Mesenchymal stem cell (in vitro differentiated cells and primary cell): ENCODE measurements around the gene MARCO.
"Not testable (repeated sequence)": the region's sequence is repeated elsewhere in the genome, so short reads cannot be mapped to it uniquely, and the experiment has no call there.

Experiments used
- DNase-seq: peaks from one replicate; pipeline ENCODE4 v3.0.0-alpha.2; 2013
- H2AFZ ChIP-seq: one replicate; pipeline ENCODE4 v1.6.1; 2013; ENCODE audit warnings: low read depth, mild to moderate bottlenecking, control low read depth, inconsistent platforms, low read length, moderate library complexity
- H2AK5ac ChIP-seq: 2 replicates; pipeline ENCODE4 v1.6.1; 2013; ENCODE audit warnings: low read length, moderate library complexity, mild to moderate bottlenecking, inconsistent platforms; ENCODE audit not compliant: severe bottlenecking
- H2BK120ac ChIP-seq: one replicate; pipeline ENCODE4 v1.6.1; 2013; ENCODE audit warnings: low read depth, mild to moderate bottlenecking, inconsistent platforms, low read length, moderate library complexity
- H2BK12ac ChIP-seq, 2 experiments: one replicate each; pipeline ENCODE4 v1.6.1; 2013; ENCODE audit warnings: inconsistent platforms in 2 of 2, low read length in 2 of 2, mild to moderate bottlenecking in 2 of 2, moderate library complexity in 2 of 2, control low read depth in 1 of 2
- H2BK15ac ChIP-seq: one replicate; pipeline ENCODE4 v1.6.1; 2013; ENCODE audit warnings: mild to moderate bottlenecking, low read depth, inconsistent platforms; ENCODE audit not compliant: poor library complexity, severe bottlenecking
- H2BK5ac ChIP-seq: 2 replicates; pipeline ENCODE4 v1.6.1; 2013; ENCODE audit warnings: low read depth, mild to moderate bottlenecking, low read length, control low read depth, inconsistent platforms; ENCODE audit not compliant: poor library complexity, severe bottlenecking
- H3K14ac ChIP-seq, 2 experiments: one replicate each; pipeline ENCODE4 v1.6.1; 2013; ENCODE audit warnings: inconsistent platforms in 2 of 2, low read length in 2 of 2, control low read depth in 1 of 2, mild to moderate bottlenecking in 1 of 2, moderate library complexity in 1 of 2
- H3K18ac ChIP-seq, 2 experiments: one replicate each; pipeline ENCODE4 v1.6.1; 2013; ENCODE audit warnings: inconsistent platforms in 2 of 2, low read length in 2 of 2, control low read depth in 1 of 2, low read depth in 1 of 2, mild to moderate bottlenecking in 1 of 2
- H3K23ac ChIP-seq, 2 experiments: one replicate each; pipeline ENCODE4 v1.6.1; 2013; ENCODE audit warnings: inconsistent platforms in 2 of 2, low read length in 2 of 2, mild to moderate bottlenecking in 2 of 2, moderate library complexity in 2 of 2, control low read depth in 1 of 2
- H3K27ac ChIP-seq: 2 replicates; pipeline ENCODE4 v1.5.1; 2013; ENCODE audit warnings: mild to moderate bottlenecking, moderate library complexity, low read length, control low read depth, inconsistent platforms; ENCODE audit not compliant: poor library complexity, severe bottlenecking
- H3K27me3 ChIP-seq, 2 experiments: 2 replicates each; pipeline versions ENCODE4 v1.6.1 to v1.7.0; 2013; ENCODE audit warnings: low read length in 2 of 2, mild to moderate bottlenecking in 2 of 2, moderate library complexity in 2 of 2, control low read depth in 1 of 2, inconsistent platforms in 1 of 2; ENCODE audit not compliant: control insufficient read depth in 1 of 2, insufficient read depth in 1 of 2
- H3K36me3 ChIP-seq, 2 experiments: 2 replicates each; pipeline versions ENCODE4 v1.6.1 to v1.7.0; 2013; ENCODE audit warnings: low read length in 2 of 2, control low read depth in 1 of 2, inconsistent platforms in 1 of 2, low read depth in 1 of 2, mild to moderate bottlenecking in 1 of 2; ENCODE audit not compliant: insufficient read depth in 2 of 2, control insufficient read depth in 1 of 2
- H3K4ac ChIP-seq, 2 experiments: one replicate each; pipeline ENCODE4 v1.6.1; 2013; ENCODE audit warnings: inconsistent platforms in 2 of 2, low read length in 2 of 2, mild to moderate bottlenecking in 2 of 2, moderate library complexity in 2 of 2, control low read depth in 1 of 2, low read depth in 1 of 2
- H3K4me1 ChIP-seq: 2 replicates; pipeline ENCODE4 v1.6.1; 2013; ENCODE audit warnings: low read depth, low read length, control low read depth; ENCODE audit not compliant: control insufficient read depth, insufficient read depth
- H3K4me2 ChIP-seq: 2 replicates; pipeline ENCODE4 v1.6.1; 2013; ENCODE audit warnings: low read length, mild to moderate bottlenecking, inconsistent platforms; ENCODE audit not compliant: poor library complexity, severe bottlenecking
- H3K4me3 ChIP-seq, 2 experiments: 2 replicates each; pipeline versions ENCODE4 v1.5.1 to v1.7.0; 2013; ENCODE audit warnings: low read length in 2 of 2, mild to moderate bottlenecking in 2 of 2, control low read depth in 1 of 2, low read depth in 1 of 2; ENCODE audit not compliant: insufficient read depth in 1 of 2
- H3K79me1 ChIP-seq: replicated peaks from 2 replicates; pipeline ENCODE4 v1.6.1; 2013; ENCODE audit warnings: mild to moderate bottlenecking, control low read depth, low read length, inconsistent platforms; ENCODE audit not compliant: poor library complexity, severe bottlenecking
- H3K9ac ChIP-seq: 2 replicates; pipeline ENCODE4 v1.7.0; 2013; ENCODE audit warnings: mild to moderate bottlenecking, low read length, moderate library complexity
- H3K9me3 ChIP-seq: 2 replicates; pipeline ENCODE4 v1.7.0; 2013; ENCODE audit warnings: mild to moderate bottlenecking, low read length; ENCODE audit not compliant: control insufficient read depth
- H4K8ac ChIP-seq: one replicate; pipeline ENCODE4 v1.6.1; 2013; ENCODE audit warnings: inconsistent platforms, mild to moderate bottlenecking, low read length, moderate library complexity
- H4K91ac ChIP-seq: one replicate; pipeline ENCODE4 v1.6.1; 2013; ENCODE audit warnings: mild to moderate bottlenecking, low read length, inconsistent platforms
- WGBS: methylation state at CpG from one replicate; pipeline ENCODE4 v1.1.7; 2013; ENCODE audit warnings: mixed read lengths; 5-methylcytosine and 5-hydroxymethylcytosine counted together

The MARCO gene

DNA sequence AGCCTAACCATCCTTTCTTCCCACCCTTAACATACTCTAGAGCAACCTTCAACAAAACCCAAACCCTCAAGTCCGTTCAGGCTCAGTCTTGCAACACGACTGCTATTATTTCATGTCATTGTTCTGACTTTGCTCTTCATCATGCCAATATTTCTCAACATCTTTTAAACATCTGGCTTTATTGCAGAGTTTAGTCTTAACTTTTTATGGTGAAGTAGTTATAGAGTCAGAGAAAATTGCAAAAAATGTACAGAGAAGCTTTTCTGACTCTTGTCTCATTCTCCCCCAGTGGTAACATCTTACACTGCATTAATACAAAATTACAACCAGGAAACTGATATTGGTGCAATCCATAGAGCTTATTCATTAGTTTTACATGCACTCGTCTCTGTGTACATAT, 3.9 kb downstream of the MARCO start:
- WGBS: 70% methylated on average over 3 of the region's 3 CpGs
- H2BK5ac ChIP-seq: no peak overlapping the region
- H3K27ac ChIP-seq: no peak overlapping the region
- H3K18ac ChIP-seq: no peak overlapping the region
- no peak for DNase-seq
- no peaks in the 10 kb centered on the region for H3K36me3 ChIP-seq
- no peak overlapping the region for H2AFZ ChIP-seq
- H3K4ac ChIP-seq: no peak overlapping the region
- H4K8ac ChIP-seq: no peak overlapping the region
- H3K9ac ChIP-seq: no peak overlapping the region
- H2AK5ac ChIP-seq: no peak overlapping the region
- H2BK15ac ChIP-seq: no peak overlapping the region
- H3K4me1 ChIP-seq: no peaks in the 10 kb centered on the region
- no peak overlapping the region for H3K14ac ChIP-seq
- H3K9me3 ChIP-seq: no peaks in the 10 kb centered on the region
- H4K91ac ChIP-seq: no peak overlapping the region
- no peaks in the 10 kb centered on the region for H3K79me1 ChIP-seq
- no peak overlapping the region for H2BK120ac ChIP-seq
- H3K4me3 ChIP-seq: no peak overlapping the region
- no peak overlapping the region for H3K23ac ChIP-seq
- no peak overlapping the region for H2BK12ac ChIP-seq
- H3K27me3 ChIP-seq: peaks cover 0 to 19% of the 10 kb centered on the region in 2 experiments
- H3K4me2 ChIP-seq: no peak overlapping the region

DNA sequence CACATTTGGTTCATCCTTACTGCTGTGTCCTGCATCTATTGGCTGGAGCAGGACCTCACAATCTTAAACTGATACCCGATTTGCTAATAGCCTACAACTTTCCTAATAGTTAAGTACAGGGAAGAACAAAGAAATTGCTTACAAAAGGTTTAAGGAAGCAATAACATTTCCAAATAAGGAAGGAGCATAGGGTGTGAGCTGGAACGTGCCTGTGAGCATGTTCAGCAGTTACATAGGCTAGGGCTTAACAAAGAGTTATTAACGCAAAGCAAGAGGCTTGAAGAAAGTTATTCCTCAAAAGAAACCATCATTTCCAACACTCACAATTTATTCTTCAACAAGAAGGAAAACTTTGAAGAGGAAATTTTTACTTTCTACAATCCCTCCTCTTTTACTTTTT, 6.3 kb downstream of the MARCO start:
- WGBS: 60% methylated on average over 3 of the region's 3 CpGs
- not testable (repeated sequence) for H3K14ac ChIP-seq, H3K27me3 ChIP-seq, H2BK120ac ChIP-seq, H2AFZ ChIP-seq, H3K9me3 ChIP-seq, H3K27ac ChIP-seq, H3K4ac ChIP-seq, H2BK12ac ChIP-seq, H3K4me3 ChIP-seq, H3K18ac ChIP-seq, H2AK5ac ChIP-seq, H3K4me2 ChIP-seq, H4K91ac ChIP-seq, DNase-seq, H2BK15ac ChIP-seq, H3K79me1 ChIP-seq, H2BK5ac ChIP-seq, H3K9ac ChIP-seq, H3K36me3 ChIP-seq, H3K4me1 ChIP-seq, H3K23ac ChIP-seq, H4K8ac ChIP-seq

DNA sequence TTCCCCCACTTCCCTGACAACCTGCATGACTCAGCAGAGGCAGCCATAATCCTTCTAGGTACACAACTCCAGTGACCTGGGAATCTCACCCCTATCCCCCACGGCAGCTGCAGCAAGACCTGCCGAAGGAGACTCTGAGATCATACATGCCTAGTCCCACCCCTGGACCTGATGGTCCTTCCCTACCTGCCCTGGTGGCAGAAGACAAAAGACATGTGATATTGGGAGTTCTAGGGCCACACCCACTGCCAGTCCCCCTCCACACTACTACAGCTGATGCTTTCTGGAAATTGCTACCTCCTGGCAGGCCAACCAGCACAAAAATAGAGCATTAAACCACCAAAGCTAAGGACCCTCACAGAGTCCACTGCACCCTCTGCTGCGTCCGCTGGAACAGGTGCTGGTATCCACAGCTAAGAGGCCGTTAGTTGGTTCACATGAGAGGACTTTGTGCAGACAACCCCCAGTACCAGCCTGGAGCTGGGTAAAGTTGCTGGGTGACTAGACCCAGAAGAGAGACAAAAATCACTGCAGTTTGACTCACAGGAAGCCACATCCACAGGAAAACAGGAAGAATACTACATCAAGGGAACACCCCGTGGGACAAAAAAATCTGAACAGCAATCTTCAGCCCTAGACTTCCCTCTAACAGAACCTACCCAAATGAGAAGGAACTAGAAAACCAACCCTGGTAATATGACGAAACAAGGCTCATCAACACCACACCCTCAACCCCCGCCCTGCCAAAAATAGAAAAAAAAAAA, 12.5 kb downstream of the MARCO start:
- no peak overlapping the region for H2BK12ac ChIP-seq
- H2AFZ ChIP-seq: no peak overlapping the region
- no peak overlapping the region for H2BK120ac ChIP-seq
- H3K4me2 ChIP-seq: no peak overlapping the region
- H3K79me1 ChIP-seq: no peaks in the 10 kb centered on the region
- H2BK15ac ChIP-seq: no peak overlapping the region
- H3K9me3 ChIP-seq: no peaks in the 10 kb centered on the region
- H2AK5ac ChIP-seq: no peak overlapping the region
- no peak overlapping the region for H3K9ac ChIP-seq
- H3K36me3 ChIP-seq: no peaks in the 10 kb centered on the region
- no peak for DNase-seq
- no peak overlapping the region for H4K91ac ChIP-seq
- H3K27me3 ChIP-seq: no peaks in the 10 kb centered on the region
- no peak overlapping the region for H3K4me3 ChIP-seq
- WGBS: 68% methylated on average over 7 of the region's 8 CpGs
- H3K23ac ChIP-seq: no peak overlapping the region
- H3K18ac ChIP-seq: no peak overlapping the region
- H3K4me1 ChIP-seq: no peaks in the 10 kb centered on the region
- H4K8ac ChIP-seq: no peak overlapping the region
- no peak overlapping the region for H3K4ac ChIP-seq
- H3K14ac ChIP-seq: no peak overlapping the region
- H2BK5ac ChIP-seq: no peak overlapping the region
- H3K27ac ChIP-seq: no peak overlapping the region

DNA sequence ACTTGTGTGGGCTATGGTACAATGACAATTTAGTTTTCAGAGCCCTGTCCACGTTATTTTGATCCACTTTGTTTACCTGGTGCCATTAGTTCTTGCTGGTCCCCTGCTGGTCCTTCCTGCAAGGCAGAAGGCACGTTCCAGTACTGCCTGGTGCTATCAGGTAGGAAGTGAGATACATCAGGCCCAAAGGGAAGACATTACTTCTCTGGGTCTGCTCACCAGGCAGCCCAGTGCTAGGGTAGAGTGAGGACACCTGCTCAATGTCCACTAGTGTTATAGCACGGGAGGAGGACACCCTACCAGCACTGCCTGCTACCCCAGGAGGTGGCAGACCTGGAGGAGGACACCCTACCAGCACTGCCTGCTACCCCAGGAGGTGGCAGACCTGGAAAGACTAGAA, 23.7 kb downstream of the MARCO start:
- Histone ChIP-seq H3K27ac (no peak overlapping the region), H4K8ac (no peak overlapping the region), H2AK5ac (no peak overlapping the region), H2BK5ac (no peak overlapping the region), H2AFZ (no peak overlapping the region), H2BK15ac (no peak overlapping the region), H3K4me2 (no peak overlapping the region), H3K4me3 (no peak overlapping the region), H2BK12ac (no peak overlapping the region), H3K9me3 (no peaks in the 10 kb centered on the region), H3K4me1 (no peaks in the 10 kb centered on the region), H3K27me3 (peaks cover 0 to 3% of the 10 kb centered on the region in 2 experiments), H3K79me1 (no peaks in the 10 kb centered on the region), H3K36me3 (no peaks in the 10 kb centered on the region), H3K23ac (no peak overlapping the region), H3K18ac (no peak overlapping the region), H4K91ac (no peak overlapping the region), H3K4ac (no peak overlapping the region), H3K14ac (no peak overlapping the region), H2BK120ac (no peak overlapping the region), H3K9ac (no peak overlapping the region)
- WGBS: 28% methylated on average over 3 of the region's 3 CpGs
- DNase-seq: no peak
